Activated naive CD4-positive, alpha-beta T cell treated with anti-CD3 and anti-CD28 coated beads for 36 hours (primary cell): ENCODE results near the gene SOD3. TPM values are rescaled to one million over a fixed set of nuclear protein-coding genes. Genes with fewer than 3 reads are reported as not detected.

Experiments
- CTCF ChIA-PET: fragments of 350-600 bp; sonication (Branson Sonifier 250); formaldehyde crosslinking; loops from one replicate; lab custom pipeline; 2021; ENCODE audit warnings: antibody characterized with exemption; lab: Charles Lee
- DNase-seq: peaks from one replicate; pipeline ENCODE4 v3.0.0-alpha.2; 2020
- H3K27ac Mint-ChIP-seq: one replicate; pipeline ENCODE4 v1.8.0; 2021; ENCODE audit warnings: mild to moderate bottlenecking, mixed read lengths
- H3K27me3 Mint-ChIP-seq: one replicate; pipeline ENCODE4 v1.8.0; 2021; ENCODE audit warnings: low read depth, mixed read lengths
- H3K36me3 Mint-ChIP-seq: one replicate; pipeline ENCODE4 v1.8.0; 2021; ENCODE audit warnings: low read depth, mixed read lengths
- H3K4me1 Mint-ChIP-seq: one replicate; pipeline ENCODE4 v1.8.0; 2021; ENCODE audit warnings: low read depth, mixed read lengths
- H3K4me3 Mint-ChIP-seq: one replicate; pipeline ENCODE4 v1.8.0; 2021; ENCODE audit warnings: mild to moderate bottlenecking, moderate library complexity, mixed read lengths
- H3K9me3 Mint-ChIP-seq: one replicate; pipeline ENCODE4 v1.8.0; 2021; ENCODE audit warnings: mixed read lengths
- intact Hi-C: fragments of 100-400 bp; cut with micrococcal nuclease; formaldehyde crosslinking; loops from one replicate; pipeline ENCODE4 v1.15.1; 2023
- total RNA-seq, 2 experiments: library from RNA; stranded (reverse); gene quantifications; one replicate each; pipeline ENCODE4 v1.2.3, GENCODE V29; 2021

Gene SOD3
- total RNA-seq, 2 experiments from 2014 or later = not detected

- CTCF ChIA-PET = no interaction called here
- DNase-seq = no peak
- no peak overlapping the region for H3K4me3 Mint-ChIP-seq
- H3K27me3 Mint-ChIP-seq = no peaks in the 10 kb centered on the region
- no peaks in the 10 kb centered on the region for H3K4me1 Mint-ChIP-seq
- no peak overlapping the region for H3K27ac Mint-ChIP-seq
- H3K9me3 Mint-ChIP-seq = no peaks in the 10 kb centered on the region
- no peaks in the 10 kb centered on the region for H3K36me3 Mint-ChIP-seq
- intact Hi-C loops = no loop called here
Observed at GRCh38 chr4:24840826-24841543, 45.6 kb downstream of the SOD3 start.

GRCh38 chr4:24842356-24842755, 47.0 kb downstream of the SOD3 start:
- Mint-ChIP-seq H3K4me1 (no peaks in the 10 kb centered on the region), H3K27me3 (no peaks in the 10 kb centered on the region), H3K27ac (no peak overlapping the region), H3K4me3 (no peak overlapping the region), H3K36me3 (no peaks in the 10 kb centered on the region), H3K9me3 (no peaks in the 10 kb centered on the region)
- intact Hi-C loops = no loop called here
- no peak for DNase-seq
- CTCF ChIA-PET = interaction anchor here (0.6 kb wide), 1 partner anchor 146 kb away, joined by 3 read pairs; no protein-coding TSS in a partner anchor

GRCh38 chr4:24843096-24843495, 47.7 kb downstream of the SOD3 start:
- CTCF ChIA-PET = no interaction called here
- no peak for DNase-seq
- Mint-ChIP-seq H3K4me3 (no peak overlapping the region), H3K4me1 (no peaks in the 10 kb centered on the region), H3K9me3 (no peaks in the 10 kb centered on the region), H3K36me3 (no peaks in the 10 kb centered on the region), H3K27ac (no peak overlapping the region), H3K27me3 (no peaks in the 10 kb centered on the region)
- intact Hi-C loops = no loop called here

GRCh38 chr4:24845132-24845531, 49.8 kb downstream of the SOD3 start:
- Mint-ChIP-seq H3K27ac (no peak overlapping the region), H3K4me3 (no peak overlapping the region), H3K4me1 (no peaks in the 10 kb centered on the region), H3K9me3 (no peaks in the 10 kb centered on the region), H3K36me3 (no peaks in the 10 kb centered on the region), H3K27me3 (peaks cover 2% of the 10 kb centered on the region)
- CTCF ChIA-PET = no interaction called here
- intact Hi-C loops = no loop called here
- no peak for DNase-seq

GRCh38 chr4:24845902-24846301, 50.5 kb downstream of the SOD3 start:
- H3K4me3 Mint-ChIP-seq = no peak overlapping the region
- H3K27ac Mint-ChIP-seq = no peak overlapping the region
- DNase-seq = no peak
- no peaks in the 10 kb centered on the region for H3K36me3 Mint-ChIP-seq
- H3K9me3 Mint-ChIP-seq = no peaks in the 10 kb centered on the region
- intact Hi-C loops = no loop called here
- peaks cover 3% of the 10 kb centered on the region for H3K27me3 Mint-ChIP-seq
- H3K4me1 Mint-ChIP-seq = no peaks in the 10 kb centered on the region
- CTCF ChIA-PET = interaction anchor here (0.8 kb wide), 1 partner anchor 38 kb away, joined by 3 read pairs; no protein-coding TSS in a partner anchor

GRCh38 chr4:24846716-24847115, 51.3 kb downstream of the SOD3 start:
- Mint-ChIP-seq H3K36me3 (no peaks in the 10 kb centered on the region), H3K4me3 (no peak overlapping the region), H3K4me1 (no peaks in the 10 kb centered on the region), H3K27me3 (peaks cover 3% of the 10 kb centered on the region), H3K9me3 (no peaks in the 10 kb centered on the region), H3K27ac (no peak overlapping the region)
- no peak for DNase-seq
- CTCF ChIA-PET = interaction anchor here (0.8 kb wide), 1 partner anchor 38 kb away, joined by 3 read pairs; no protein-coding TSS in a partner anchor
- intact Hi-C loops = no loop called here

- Mint-ChIP-seq H3K4me1 (no peaks in the 10 kb centered on the region), H3K4me3 (no peak overlapping the region), H3K36me3 (no peaks in the 10 kb centered on the region), H3K27ac (no peak overlapping the region), H3K27me3 (peaks cover 9% of the 10 kb centered on the region), H3K9me3 (no peaks in the 10 kb centered on the region)
- CTCF ChIA-PET = interaction anchor here (0.9 kb wide), 1 partner anchor 32 kb away, joined by 3 read pairs; no protein-coding TSS in a partner anchor
- intact Hi-C loops = no loop called here
- no peak for DNase-seq
Observed at GRCh38 chr4:24849351-24849750, 54.0 kb downstream of the SOD3 start.

GRCh38 chr4:24849756-24850155, 54.4 kb downstream of the SOD3 start:
- CTCF ChIA-PET = interaction anchor here (0.9 kb wide), 1 partner anchor 32 kb away, joined by 3 read pairs; no protein-coding TSS in a partner anchor
- Mint-ChIP-seq H3K9me3 (no peaks in the 10 kb centered on the region), H3K4me3 (no peak overlapping the region), H3K27ac (no peak overlapping the region), H3K27me3 (peaks cover 9% of the 10 kb centered on the region), H3K36me3 (no peaks in the 10 kb centered on the region), H3K4me1 (no peaks in the 10 kb centered on the region)
- intact Hi-C loops = no loop called here
- no peak for DNase-seq

Other genes starting within 250 kb of the SOD3 start
- gene DHX15, start 211.0 kb upstream of the SOD3 start, total RNA-seq = 100 to 1,000 TPM; 197 to 199 TPM
- not detected for gene CCDC149, start 117.5 kb downstream of the SOD3 start, total RNA-seq
- not detected for gene LGI2, start 235.4 kb downstream of the SOD3 start, total RNA-seq